Fibroblast of skin of scalp (primary cell): ENCODE results near the gene PFKL.
"Not testable (repeated sequence)": the region's sequence is repeated elsewhere in the genome, so short reads cannot be mapped to it uniquely, and the experiment has no call there.

Experiments
- DNase-seq: peaks from one replicate; pipeline ENCODE4 v3.0.0-alpha.2; 2013

PFKL gene

GRCh38 chr21:44329086-44329889, 29.4 kb downstream of the PFKL start:
- no peak for DNase-seq

GRCh38 chr21:44329971-44330681, 30.3 kb downstream of the PFKL start:
- no peak for DNase-seq

- no peak for DNase-seq
Observed at GRCh38 chr21:44330698-44331097, 30.8 kb downstream of the PFKL start.

- no peak for DNase-seq
Observed at GRCh38 chr21:44331209-44331608, 31.4 kb downstream of the PFKL start.

- no peak for DNase-seq
Observed at GRCh38 chr21:44331650-44332307, 31.9 kb downstream of the PFKL start.

GRCh38 chr21:44332383-44332782, 32.5 kb downstream of the PFKL start:
- DNase-seq, result no peak

- no peak for DNase-seq
Observed at GRCh38 chr21:44332965-44333364, 33.1 kb downstream of the PFKL start.

- DNase-seq, result no peak
Observed at GRCh38 chr21:44333509-44334328, 33.9 kb downstream of the PFKL start.

- DNase-seq, result no peak
Observed at GRCh38 chr21:44334329-44335030, 34.6 kb downstream of the PFKL start.

- no peak for DNase-seq
Observed at GRCh38 chr21:44335266-44336059, 35.6 kb downstream of the PFKL start.

- DNase-seq, result no peak
Observed at GRCh38 chr21:44337449-44337848, 37.6 kb downstream of the PFKL start.

- DNase-seq, result peak; percentile 54
Observed at GRCh38 chr21:44337941-44338895, 38.4 kb downstream of the PFKL start.

- DNase-seq, result peak; percentile 96
Observed at GRCh38 chr21:44338971-44339910, 39.4 kb downstream of the PFKL start, which contains the start of gene CFAP410. Gene CFAP410 (minus strand): TSS chr21:44339390. CDS start chr21:44339194, 196 bp downstream.

- DNase-seq, result not testable (repeated sequence)
Observed at GRCh38 chr21:44341726-44342458, 42.0 kb downstream of the PFKL start.

GRCh38 chr21:44342981-44343380, 43.1 kb downstream of the PFKL start:
- not testable (repeated sequence) for DNase-seq

- no peak for DNase-seq
Observed at GRCh38 chr21:44344541-44345183, 44.8 kb downstream of the PFKL start.

GRCh38 chr21:44345495-44345894, 45.6 kb downstream of the PFKL start:
- no peak for DNase-seq
